ENCODE results near the gene ARHGAP10.

The ARHGAP10 gene

GRCh38 chr4:148092316-148093014 lies 360.6 kb downstream of the ARHGAP10 start:
- TF ChIP-seq, protein P1, sequence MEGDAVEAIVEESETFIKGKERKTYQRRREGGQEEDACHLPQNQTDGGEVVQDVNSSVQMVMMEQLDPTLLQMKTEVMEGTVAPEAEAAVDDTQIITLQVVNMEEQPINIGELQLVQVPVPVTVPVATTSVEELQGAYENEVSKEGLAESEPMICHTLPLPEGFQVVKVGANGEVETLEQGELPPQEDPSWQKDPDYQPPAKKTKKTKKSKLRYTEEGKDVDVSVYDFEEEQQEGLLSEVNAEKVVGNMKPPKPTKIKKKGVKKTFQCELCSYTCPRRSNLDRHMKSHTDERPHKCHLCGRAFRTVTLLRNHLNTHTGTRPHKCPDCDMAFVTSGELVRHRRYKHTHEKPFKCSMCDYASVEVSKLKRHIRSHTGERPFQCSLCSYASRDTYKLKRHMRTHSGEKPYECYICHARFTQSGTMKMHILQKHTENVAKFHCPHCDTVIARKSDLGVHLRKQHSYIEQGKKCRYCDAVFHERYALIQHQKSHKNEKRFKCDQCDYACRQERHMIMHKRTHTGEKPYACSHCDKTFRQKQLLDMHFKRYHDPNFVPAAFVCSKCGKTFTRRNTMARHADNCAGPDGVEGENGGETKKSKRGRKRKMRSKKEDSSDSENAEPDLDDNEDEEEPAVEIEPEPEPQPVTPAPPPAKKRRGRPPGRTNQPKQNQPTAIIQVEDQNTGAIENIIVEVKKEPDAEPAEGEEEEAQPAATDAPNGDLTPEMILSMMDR (IDR thresholded peaks at IDR 0.05; ENCODE audit: borderline replicate concordance, insufficient read depth, low read depth, low read length) = no peak
- no peak overlapping the region for H3K4me3 ChIP-seq (ENCODE audit: low read depth, low read length)

DNA sequence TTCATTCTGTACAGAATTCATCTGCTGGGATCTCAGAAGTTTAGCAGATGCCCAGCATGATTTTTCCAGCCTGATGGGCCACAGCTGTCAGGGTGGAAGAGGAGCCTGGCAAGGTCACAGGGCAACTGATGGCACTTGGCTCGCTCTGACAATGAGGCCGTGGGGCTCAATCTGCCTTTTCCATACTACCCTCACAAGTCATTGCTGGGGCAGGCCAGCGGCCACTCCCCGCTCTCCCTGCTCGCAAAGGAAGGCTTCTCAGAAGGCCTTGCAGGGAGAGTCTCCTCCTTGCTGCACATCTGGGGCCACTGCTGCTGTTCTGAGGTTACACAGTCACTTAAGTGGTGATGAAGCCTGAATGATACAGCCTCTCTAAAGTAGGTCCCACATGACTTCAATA lies 361.2 kb downstream of the ARHGAP10 start:
- TF ChIP-seq, protein P1 (IDR thresholded peaks at IDR 0.05; ENCODE audit: borderline replicate concordance, insufficient read depth, low read depth, low read length) = no peak
- H3K4me3 ChIP-seq (ENCODE audit: low read depth, low read length) = no peak overlapping the region

- TF ChIP-seq, protein P1 (IDR thresholded peaks at IDR 0.05; ENCODE audit: borderline replicate concordance, insufficient read depth, low read depth, low read length) = no peak
These were observed 362.3 kb downstream of the ARHGAP10 start for GRCh38 chr4:148094149-148094548.

GRCh38 chr4:148095346-148095923 lies 363.5 kb downstream of the ARHGAP10 start:
- TF ChIP-seq, protein P1 (IDR thresholded peaks at IDR 0.05; ENCODE audit: borderline replicate concordance, insufficient read depth, low read depth, low read length) = no peak
- H3K4me3 ChIP-seq (ENCODE audit: low read depth, low read length) = no peak overlapping the region

More at GRCh38 chr4:148094149-148094548, 362.3 kb downstream of the ARHGAP10 start:
- H3K4me3 ChIP-seq (ENCODE audit: low read depth, low read length) = no peak overlapping the region

DNA sequence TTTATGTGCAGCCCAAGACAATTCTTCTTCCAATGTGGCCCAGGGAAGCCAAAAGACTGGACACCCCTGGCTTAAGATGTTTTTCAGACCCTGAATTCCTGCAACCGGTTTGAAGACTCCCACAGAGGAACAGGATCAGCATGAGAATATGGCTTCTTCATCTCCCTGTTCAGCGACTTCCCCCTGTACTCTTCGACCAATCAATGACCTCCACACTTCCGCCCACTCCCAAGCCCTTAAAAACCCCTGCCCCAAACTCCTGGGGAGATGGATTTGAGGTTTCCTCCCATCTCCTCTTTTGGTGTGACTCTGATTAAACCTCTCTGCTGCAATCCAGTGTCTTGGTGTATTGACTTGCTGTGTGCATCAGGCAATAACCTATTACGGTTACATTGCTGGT lies 365.9 kb downstream of the ARHGAP10 start:
- TF ChIP-seq, protein P1 (IDR thresholded peaks at IDR 0.05; ENCODE audit: borderline replicate concordance, insufficient read depth, low read depth, low read length) = no peak
- no peak overlapping the region for H3K4me3 ChIP-seq (ENCODE audit: low read depth, low read length)

- no peak overlapping the region for H3K4me3 ChIP-seq (ENCODE audit: low read depth, low read length)
- TF ChIP-seq, protein P1 (IDR thresholded peaks at IDR 0.05; ENCODE audit: borderline replicate concordance, insufficient read depth, low read depth, low read length) = no peak
These were observed 369.3 kb downstream of the ARHGAP10 start for GRCh38 chr4:148101235-148101634.

GRCh38 chr4:148101790-148102189 lies 369.9 kb downstream of the ARHGAP10 start:
- TF ChIP-seq, protein P1 (IDR thresholded peaks at IDR 0.05; ENCODE audit: borderline replicate concordance, insufficient read depth, low read depth, low read length) = no peak
- H3K4me3 ChIP-seq (ENCODE audit: low read depth, low read length) = no peak overlapping the region

All from GM12875 (cell line).